ENCODE measurements around the gene HK2.
"Not testable (repeated sequence)": the region's sequence is repeated elsewhere in the genome, so short reads cannot be mapped to it uniquely, and the experiment has no call there.

HK2 gene

DNA sequence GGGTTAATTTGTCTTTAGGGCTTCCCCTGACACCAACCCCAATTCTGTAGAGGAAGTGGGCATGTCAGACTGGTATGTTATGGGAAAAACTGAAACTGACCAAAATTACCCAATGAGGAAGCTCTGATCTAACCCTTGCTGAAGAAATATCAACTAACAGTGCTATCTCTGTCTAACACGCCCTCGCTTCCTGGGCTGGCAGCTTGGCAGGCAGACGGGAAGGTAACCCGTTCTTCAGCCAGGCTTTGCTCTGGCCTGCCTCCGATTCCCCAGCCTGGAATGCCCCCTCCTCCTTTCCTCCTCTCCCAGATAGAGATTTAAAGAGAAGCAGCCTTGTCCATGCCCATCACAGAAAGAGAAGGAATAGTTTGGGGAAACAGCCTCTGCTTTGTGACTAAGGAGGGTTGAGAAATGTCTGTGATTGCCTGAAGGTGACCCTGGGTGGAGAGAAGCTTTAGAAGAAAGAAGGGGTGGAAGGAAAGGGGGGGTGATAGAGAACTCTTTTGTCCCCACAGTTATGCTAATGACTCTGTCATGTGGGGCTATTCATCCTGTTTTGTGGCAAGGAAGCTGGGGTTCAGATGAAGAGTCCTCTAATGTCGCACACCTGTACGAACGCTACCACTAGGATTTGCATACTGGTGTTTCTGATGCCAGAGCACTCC lies 15.4 kb downstream of the HK2 start:
- no peak for DNase-seq (ENCODE audit: low read depth, low spot score)
- WGBS (ENCODE audit: insufficient coverage, insufficient read length) = no CpG with 5 or more reads among the region's 8 CpGs

DNA sequence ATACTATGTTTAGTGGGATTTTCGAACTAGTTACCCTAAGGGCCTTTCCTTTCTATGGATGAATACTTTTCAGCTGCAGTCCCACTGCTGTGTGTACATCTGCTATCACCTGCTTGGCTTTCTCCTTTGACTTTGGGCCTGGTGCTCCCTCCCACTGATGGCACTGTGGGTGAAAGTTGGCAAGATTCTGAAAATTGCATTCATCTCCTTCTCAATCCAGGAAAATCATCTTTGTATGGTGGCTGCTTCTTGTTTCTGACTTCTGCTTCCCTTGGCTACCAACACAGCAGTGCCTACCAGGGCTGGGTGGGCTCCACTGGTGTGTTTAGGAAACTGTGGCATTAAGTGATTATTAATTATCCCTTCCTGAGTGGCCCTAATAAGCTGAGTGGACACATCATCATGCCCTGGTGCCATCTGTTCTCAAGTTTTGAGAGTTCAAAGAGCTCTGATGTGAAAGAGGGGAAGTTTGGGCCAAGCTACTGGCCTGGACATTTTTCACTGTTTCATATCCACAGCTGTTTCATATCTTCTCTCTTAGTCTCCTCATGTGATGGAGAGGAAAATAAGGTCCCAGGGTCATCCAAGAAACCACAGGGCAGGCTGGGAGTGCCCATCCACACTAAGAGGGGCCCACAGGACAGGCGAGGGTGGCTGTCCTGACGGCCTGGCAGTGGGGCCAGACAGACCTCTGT lies 16.7 kb downstream of the HK2 start:
- H3K27ac ChIP-seq (ENCODE audit: low read length) = no peak overlapping the region
- no peak overlapping the region for H3K4me3 ChIP-seq (ENCODE audit: low read length)

More for the DNA sequence above, 15.4 kb downstream of the HK2 start:
- Histone ChIP-seq H3K27ac (ENCODE audit: low read length) (peak overlapping the region; percentile 27), H3K4me1 (ENCODE audit: control insufficient read depth, insufficient read depth, low read length) (peaks cover 9% of the 10 kb centered on the region), H3K9me3 (ENCODE audit: control insufficient read depth, insufficient read depth, low read length) (no peaks in the 10 kb centered on the region), H3K27me3 (ENCODE audit: control insufficient read depth, insufficient read depth, low read length) (no peaks in the 10 kb centered on the region), H3K4me3 (ENCODE audit: low read length) (no peak overlapping the region), H3K36me3 (ENCODE audit: control insufficient read depth, insufficient read depth, low read length) (no peaks in the 10 kb centered on the region)

DNA sequence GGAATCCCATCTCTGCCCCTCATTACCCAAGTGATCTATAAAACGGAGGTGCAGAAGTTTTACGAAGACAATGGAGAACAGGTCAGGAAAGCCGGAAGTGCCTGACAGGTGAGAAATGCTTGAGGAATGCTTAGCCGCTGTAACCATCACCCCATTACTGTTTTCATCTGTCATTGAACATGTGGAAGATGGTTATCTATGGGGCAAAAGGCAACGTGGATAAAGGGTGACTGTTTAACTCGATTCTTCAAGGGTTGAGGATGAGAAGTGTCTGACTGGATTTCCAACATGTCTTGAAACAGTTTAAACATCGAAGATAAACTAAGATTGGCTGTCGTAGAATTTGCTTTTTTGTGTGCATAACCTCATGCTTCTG lies 17.3 kb downstream of the HK2 start:
- no CpG with 5 or more reads among the region's 8 CpGs for WGBS (ENCODE audit: insufficient coverage, insufficient read length)
- H3K4me3 ChIP-seq (ENCODE audit: low read length) = no peak overlapping the region
- H3K36me3 ChIP-seq (ENCODE audit: control insufficient read depth, insufficient read depth, low read length) = peaks cover 8% of the 10 kb centered on the region; the same call in 1 of the 2 replicates
- no peaks in the 10 kb centered on the region for H3K27me3 ChIP-seq (ENCODE audit: control insufficient read depth, insufficient read depth, low read length)
- H3K27ac ChIP-seq (ENCODE audit: low read length) = no peak overlapping the region
- no peak for DNase-seq (ENCODE audit: low read depth, low spot score)
- H3K9me3 ChIP-seq (ENCODE audit: control insufficient read depth, insufficient read depth, low read length) = no peaks in the 10 kb centered on the region
- H3K4me1 ChIP-seq (ENCODE audit: control insufficient read depth, insufficient read depth, low read length) = peaks cover 4% of the 10 kb centered on the region

More for the DNA sequence above, 16.7 kb downstream of the HK2 start:
- no peaks in the 10 kb centered on the region for H3K9me3 ChIP-seq (ENCODE audit: control insufficient read depth, insufficient read depth, low read length)
- no peak for DNase-seq (ENCODE audit: low read depth, low spot score)
- H3K36me3 ChIP-seq (ENCODE audit: control insufficient read depth, insufficient read depth, low read length) = 0 out of 2 replicates have a peak, but pooled peaks cover 4% of the 10 kb centered on the region
- H3K4me1 ChIP-seq (ENCODE audit: control insufficient read depth, insufficient read depth, low read length) = peaks cover 4% of the 10 kb centered on the region
- H3K27me3 ChIP-seq (ENCODE audit: control insufficient read depth, insufficient read depth, low read length) = no peaks in the 10 kb centered on the region
- WGBS (ENCODE audit: insufficient coverage, insufficient read length) = no CpG with 5 or more reads among the region's 3 CpGs

DNA sequence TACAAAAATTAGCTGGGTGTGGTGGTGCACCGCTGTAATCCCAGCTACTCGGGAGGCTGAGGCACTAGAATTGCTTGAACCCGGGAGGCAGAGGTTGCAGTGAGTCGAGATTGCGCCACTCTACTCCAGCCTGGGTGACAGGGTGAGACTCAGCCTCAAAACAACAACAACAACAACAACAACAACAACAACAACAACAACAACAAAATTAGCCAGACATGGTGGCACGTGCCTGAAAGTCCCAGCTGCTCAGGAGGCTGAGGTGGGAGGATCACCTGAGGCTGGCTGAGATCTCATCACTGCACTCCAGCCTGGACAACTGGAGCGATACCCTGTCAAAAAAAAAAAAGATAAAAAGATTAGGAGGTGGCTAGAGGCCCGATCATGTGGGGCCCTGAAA lies 19.4 kb downstream of the HK2 start:
- not testable (repeated sequence) for H3K27ac ChIP-seq (ENCODE audit: low read length); H3K36me3 ChIP-seq (ENCODE audit: control insufficient read depth, insufficient read depth, low read length); H3K9me3 ChIP-seq (ENCODE audit: control insufficient read depth, insufficient read depth, low read length); DNase-seq (ENCODE audit: low read depth, low spot score); H3K4me3 ChIP-seq (ENCODE audit: low read length); H3K4me1 ChIP-seq (ENCODE audit: control insufficient read depth, insufficient read depth, low read length); H3K27me3 ChIP-seq (ENCODE audit: control insufficient read depth, insufficient read depth, low read length)
- WGBS (ENCODE audit: insufficient coverage, insufficient read length) = no CpG with 5 or more reads among the region's 8 CpGs

DNA sequence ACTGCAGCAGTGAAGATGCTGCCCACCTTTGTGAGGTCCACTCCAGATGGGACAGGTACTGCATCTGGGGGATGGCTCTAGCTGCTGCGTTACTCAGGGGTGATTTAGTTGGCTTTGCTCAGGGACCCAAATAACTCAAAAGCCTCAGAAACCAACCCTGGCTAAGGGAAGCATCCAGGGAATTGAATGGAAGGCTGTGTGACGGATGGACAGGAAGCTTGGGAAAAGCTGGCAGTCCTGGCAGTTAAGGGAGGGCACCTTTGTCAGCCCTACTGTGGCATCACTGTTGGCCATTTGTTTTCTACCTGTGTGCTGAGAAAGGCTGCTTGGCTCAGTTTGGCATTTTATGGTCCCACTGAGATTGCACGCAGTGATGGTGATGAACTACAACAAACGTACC lies 20.5 kb downstream of the HK2 start:
- no CpG with 5 or more reads among the region's 4 CpGs for WGBS (ENCODE audit: insufficient coverage, insufficient read length)
- Histone ChIP-seq H3K36me3 (ENCODE audit: control insufficient read depth, insufficient read depth, low read length) (peaks cover 10% of the 10 kb centered on the region; the same call in 1 of the 2 replicates), H3K4me3 (ENCODE audit: low read length) (no peak overlapping the region), H3K4me1 (ENCODE audit: control insufficient read depth, insufficient read depth, low read length) (peaks cover 1% of the 10 kb centered on the region; the same call in 1 of the 2 replicates), H3K9me3 (ENCODE audit: control insufficient read depth, insufficient read depth, low read length) (no peaks in the 10 kb centered on the region), H3K27me3 (ENCODE audit: control insufficient read depth, insufficient read depth, low read length) (no peaks in the 10 kb centered on the region), H3K27ac (ENCODE audit: low read length) (no peak overlapping the region)
- no peak for DNase-seq (ENCODE audit: low read depth, low spot score)

DNA sequence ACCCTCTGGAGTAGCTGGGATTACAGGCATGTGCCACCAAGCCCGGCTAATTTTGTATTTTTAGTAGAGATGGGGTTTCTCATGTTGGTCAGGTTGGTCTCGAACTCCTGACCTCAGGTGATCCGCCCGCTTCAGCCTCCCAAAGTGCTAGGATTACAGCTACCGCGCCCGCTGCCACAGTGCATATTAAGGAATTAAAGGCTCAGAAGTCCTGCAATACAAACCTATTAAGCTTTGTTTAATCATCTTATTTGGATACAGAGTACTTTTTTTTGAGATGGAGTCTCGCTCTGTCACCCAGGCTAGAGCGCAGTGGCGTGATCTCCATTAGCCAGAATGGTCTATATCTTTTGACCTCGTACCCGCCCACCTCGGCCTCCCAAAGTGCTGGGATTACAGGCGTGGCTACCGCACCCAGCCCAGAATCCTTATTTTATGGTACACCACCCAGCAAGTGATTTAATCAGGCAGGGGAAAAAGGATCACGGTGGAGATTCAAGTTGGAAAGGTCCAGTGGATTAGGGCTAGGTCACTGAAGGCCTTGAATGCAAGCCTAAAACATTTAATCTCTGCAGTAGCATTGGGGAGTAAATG lies 21.3 kb downstream of the HK2 start:
- H3K4me3 ChIP-seq (ENCODE audit: low read length); DNase-seq (ENCODE audit: low read depth, low spot score); H3K36me3 ChIP-seq (ENCODE audit: control insufficient read depth, insufficient read depth, low read length); H3K27me3 ChIP-seq (ENCODE audit: control insufficient read depth, insufficient read depth, low read length); H3K9me3 ChIP-seq (ENCODE audit: control insufficient read depth, insufficient read depth, low read length); H3K4me1 ChIP-seq (ENCODE audit: control insufficient read depth, insufficient read depth, low read length); H3K27ac ChIP-seq (ENCODE audit: low read length): not testable (repeated sequence)
- no CpG with 5 or more reads among the region's 16 CpGs for WGBS (ENCODE audit: insufficient coverage, insufficient read length)

DNA sequence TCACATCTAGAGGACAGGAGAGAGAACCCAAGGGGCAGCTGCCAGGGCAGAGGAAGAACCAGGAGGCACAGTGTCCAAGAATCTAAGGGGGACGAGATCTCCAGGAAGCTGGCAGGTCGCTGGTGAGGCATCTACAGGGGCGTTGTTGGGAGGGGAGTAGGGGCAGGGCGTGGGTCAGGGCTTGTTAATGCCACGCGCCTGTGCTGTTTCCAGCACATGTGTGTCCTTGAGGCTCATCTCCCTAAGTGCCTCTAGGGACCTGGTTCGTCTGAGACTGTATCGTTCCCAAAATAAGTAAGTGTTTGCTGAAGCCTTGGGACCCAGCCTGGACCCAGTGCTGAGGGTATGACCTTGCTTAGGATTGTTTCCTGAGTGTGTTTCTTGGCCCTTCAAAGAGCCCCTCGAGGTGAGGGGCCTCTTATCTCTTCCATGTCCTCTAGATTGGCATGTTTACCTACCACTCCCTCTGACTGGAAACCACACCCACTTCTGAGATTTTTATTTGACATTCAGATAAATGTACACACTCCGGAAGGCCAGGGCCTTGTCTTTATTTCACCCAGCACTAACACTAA lies 22.2 kb downstream of the HK2 start:
- no peak overlapping the region for H3K4me3 ChIP-seq (ENCODE audit: low read length)
- no peak for DNase-seq (ENCODE audit: low read depth, low spot score)
- H3K36me3 ChIP-seq (ENCODE audit: control insufficient read depth, insufficient read depth, low read length) = peaks cover 10% of the 10 kb centered on the region; the same call in 1 of the 2 replicates
- no CpG with 5 or more reads among the region's 10 CpGs for WGBS (ENCODE audit: insufficient coverage, insufficient read length)
- H3K27me3 ChIP-seq (ENCODE audit: control insufficient read depth, insufficient read depth, low read length) = no peaks in the 10 kb centered on the region
- no peaks in the 10 kb centered on the region for H3K9me3 ChIP-seq (ENCODE audit: control insufficient read depth, insufficient read depth, low read length)
- no peak overlapping the region for H3K27ac ChIP-seq (ENCODE audit: low read length)
- no peaks in the 10 kb centered on the region; the same call in 1 of the 2 replicates for H3K4me1 ChIP-seq (ENCODE audit: control insufficient read depth, insufficient read depth, low read length)

DNA sequence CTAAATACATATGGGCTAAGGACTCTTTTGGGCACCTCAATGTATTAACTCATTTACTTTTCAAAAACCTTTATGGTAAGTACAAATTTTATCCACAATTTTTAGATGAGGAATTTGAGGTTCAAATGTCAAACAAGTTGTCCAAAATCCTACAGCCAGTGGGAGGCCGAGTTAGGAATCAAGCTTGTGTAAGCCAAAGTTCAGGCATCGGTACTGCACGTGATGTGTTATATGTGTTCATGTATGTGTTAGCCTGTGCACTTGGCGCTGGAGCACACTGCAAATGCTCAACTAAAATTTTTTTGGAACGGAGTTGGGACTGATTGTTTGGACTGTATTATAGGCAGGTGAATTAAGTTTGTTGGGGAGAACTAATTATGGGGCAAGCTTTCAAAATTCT lies 22.7 kb downstream of the HK2 start:
- DNase-seq (ENCODE audit: low read depth, low spot score) = no peak
- H3K9me3 ChIP-seq (ENCODE audit: control insufficient read depth, insufficient read depth, low read length) = no peaks in the 10 kb centered on the region
- no peaks in the 10 kb centered on the region for H3K27me3 ChIP-seq (ENCODE audit: control insufficient read depth, insufficient read depth, low read length)
- H3K4me3 ChIP-seq (ENCODE audit: low read length) = no peak overlapping the region
- WGBS (ENCODE audit: insufficient coverage, insufficient read length) = no CpG with 5 or more reads among the region's 5 CpGs
- no peaks in the 10 kb centered on the region; the same call in 1 of the 2 replicates for H3K4me1 ChIP-seq (ENCODE audit: control insufficient read depth, insufficient read depth, low read length)
- no peak overlapping the region for H3K27ac ChIP-seq (ENCODE audit: low read length)
- peaks cover 10% of the 10 kb centered on the region; the same call in 1 of the 2 replicates for H3K36me3 ChIP-seq (ENCODE audit: control insufficient read depth, insufficient read depth, low read length)

DNA sequence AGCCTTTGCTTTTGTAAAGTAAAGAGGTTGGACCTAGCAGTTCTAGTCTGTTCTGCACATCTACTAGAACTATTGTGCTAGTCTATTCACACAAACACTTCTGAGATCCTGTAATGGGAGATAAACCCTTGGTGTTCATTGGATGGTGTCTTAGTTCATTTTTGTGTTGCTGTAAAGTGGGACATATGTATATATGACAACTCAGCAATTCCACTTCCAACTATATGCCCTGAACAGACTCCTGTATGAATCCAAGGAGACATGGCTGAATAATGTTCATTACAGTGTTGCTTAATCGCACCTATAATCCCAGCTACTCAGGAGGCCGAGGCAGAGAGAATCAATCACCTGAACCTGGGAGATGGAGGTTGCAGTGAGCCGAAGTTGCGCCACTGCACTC lies 23.3 kb downstream of the HK2 start:
- H3K36me3 ChIP-seq (ENCODE audit: control insufficient read depth, insufficient read depth, low read length) = peaks cover 10% of the 10 kb centered on the region; the same call in 1 of the 2 replicates
- no peaks in the 10 kb centered on the region for H3K27me3 ChIP-seq (ENCODE audit: control insufficient read depth, insufficient read depth, low read length)
- H3K4me3 ChIP-seq (ENCODE audit: low read length) = no peak overlapping the region
- H3K27ac ChIP-seq (ENCODE audit: low read length) = no peak overlapping the region
- WGBS (ENCODE audit: insufficient coverage, insufficient read length) = no CpG with 5 or more reads among the region's 4 CpGs
- no peaks in the 10 kb centered on the region for H3K9me3 ChIP-seq (ENCODE audit: control insufficient read depth, insufficient read depth, low read length)
- no peaks in the 10 kb centered on the region for H3K4me1 ChIP-seq (ENCODE audit: control insufficient read depth, insufficient read depth, low read length)
- DNase-seq (ENCODE audit: low read depth, low spot score) = no peak

DNA sequence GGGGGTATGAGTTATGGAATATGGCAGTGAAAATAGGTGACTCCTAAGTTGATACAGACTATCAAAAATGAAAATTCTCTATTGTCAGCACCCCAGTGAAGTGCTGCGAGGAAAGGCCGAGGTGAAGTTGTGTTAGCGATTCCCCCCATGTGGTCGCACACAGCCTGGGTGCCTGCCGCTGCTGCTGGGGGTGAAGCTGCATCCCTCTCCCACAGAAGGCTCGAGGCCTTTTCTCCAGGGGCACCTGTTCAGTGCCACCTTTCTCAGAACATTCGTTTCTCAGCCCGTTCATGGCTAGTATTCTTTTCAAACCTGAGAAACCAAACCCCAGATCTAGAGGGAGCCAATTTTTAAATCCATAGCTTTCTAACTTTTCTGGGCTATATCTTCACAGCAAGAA lies 23.8 kb downstream of the HK2 start:
- Histone ChIP-seq H3K4me3 (ENCODE audit: low read length) (no peak overlapping the region), H3K9me3 (ENCODE audit: control insufficient read depth, insufficient read depth, low read length) (no peaks in the 10 kb centered on the region), H3K27me3 (ENCODE audit: control insufficient read depth, insufficient read depth, low read length) (no peaks in the 10 kb centered on the region), H3K4me1 (ENCODE audit: control insufficient read depth, insufficient read depth, low read length) (no peaks in the 10 kb centered on the region), H3K27ac (ENCODE audit: low read length) (no peak overlapping the region), H3K36me3 (ENCODE audit: control insufficient read depth, insufficient read depth, low read length) (peaks cover 10% of the 10 kb centered on the region; the same call in 1 of the 2 replicates)
- DNase-seq (ENCODE audit: low read depth, low spot score) = no peak
- no CpG with 5 or more reads among the region's 8 CpGs for WGBS (ENCODE audit: insufficient coverage, insufficient read length)

Measured in iPS DF 6.9 (cell line).